Stimulated activated CD8-positive, alpha-beta memory T cell treated with anti-CD3 and anti-CD28 coated beads, Interleukin-15, amount 100 ng/mL, for 4 hours (primary cell): ENCODE measurements around the gene TSSC4.

Source experiments
- DNase-seq, 2 donors: peaks; one replicate each; pipeline ENCODE4 v3.0.0-alpha.2; 2020; ENCODE audit warnings: low read depth in 2 of 2

Gene TSSC4

GRCh38 chr11:2386591-2386990 lies 14.0 kb upstream of the TSSC4 start:
- DNase-seq: no peak

DNA sequence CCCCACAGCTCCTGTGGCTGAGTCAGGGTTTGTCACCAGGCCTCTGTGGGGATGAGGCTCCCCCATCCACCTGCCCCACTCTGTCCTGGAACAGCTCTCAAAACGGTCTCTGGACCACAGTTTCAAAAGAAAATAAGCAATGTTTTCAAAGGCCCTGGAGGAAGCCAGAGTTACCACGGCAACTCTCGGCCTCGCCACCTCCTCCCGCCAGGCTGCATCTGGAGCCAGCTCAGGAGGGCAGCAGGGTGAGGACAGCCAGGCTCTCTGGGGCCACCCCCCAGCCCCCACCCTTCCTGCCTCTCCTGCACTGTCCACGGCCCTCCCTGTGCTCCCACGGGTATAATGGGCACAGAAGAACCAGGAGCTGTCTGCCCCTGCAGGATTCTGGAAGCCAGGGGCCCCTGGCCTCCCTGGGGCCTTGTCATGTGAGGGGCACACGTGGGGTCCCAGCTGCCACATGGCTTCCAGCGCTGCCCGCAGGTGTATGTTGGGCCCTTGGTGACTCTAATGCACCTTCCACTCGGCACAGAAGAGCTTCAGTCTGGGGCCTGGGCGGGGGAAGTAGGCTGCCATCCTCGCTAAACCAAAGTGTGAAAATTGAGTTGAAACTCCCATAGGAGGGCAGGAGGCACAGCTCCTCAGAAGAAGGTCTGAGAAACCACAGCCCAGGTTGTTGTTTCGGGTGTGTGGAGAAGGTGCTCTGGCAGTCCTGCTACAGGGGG lies 13.1 kb upstream of the TSSC4 start:
- DNase-seq: no peak

- no peak for DNase-seq
Measured at GRCh38 chr11:2388431-2389376, 11.8 kb upstream of the TSSC4 start.

DNA sequence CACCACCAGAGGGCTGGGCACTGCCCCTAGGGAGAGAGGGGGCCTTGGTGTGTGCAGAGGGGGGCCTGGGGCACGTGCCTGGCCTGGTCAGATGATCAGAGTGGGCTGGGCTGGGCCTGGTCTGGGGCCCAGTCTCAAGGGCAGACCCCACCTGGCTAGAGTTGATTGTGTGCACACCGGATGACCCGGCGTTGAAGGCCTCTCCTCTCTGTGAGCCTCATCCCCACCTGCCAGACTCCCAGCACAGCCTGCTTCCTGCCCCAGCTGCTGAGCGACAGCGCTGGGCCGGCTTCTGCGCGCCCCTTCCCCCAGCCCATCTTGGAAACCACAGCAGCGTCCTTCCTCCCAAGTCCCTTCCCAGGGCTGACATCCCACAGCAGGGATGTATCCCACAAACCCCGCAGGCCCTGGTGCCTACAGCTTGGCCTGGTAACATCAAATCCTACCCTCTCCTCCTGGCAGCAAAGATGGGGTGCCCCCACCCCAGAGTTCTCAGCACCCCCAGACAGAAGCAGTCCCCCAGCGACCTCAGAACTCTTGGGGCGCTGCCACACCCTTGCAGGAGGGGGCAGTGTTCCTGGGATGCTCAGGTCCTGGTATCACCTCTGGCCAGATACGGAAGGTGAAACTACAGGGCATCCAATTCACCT lies 11.0 kb upstream of the TSSC4 start:
- DNase-seq: no peak

DNA sequence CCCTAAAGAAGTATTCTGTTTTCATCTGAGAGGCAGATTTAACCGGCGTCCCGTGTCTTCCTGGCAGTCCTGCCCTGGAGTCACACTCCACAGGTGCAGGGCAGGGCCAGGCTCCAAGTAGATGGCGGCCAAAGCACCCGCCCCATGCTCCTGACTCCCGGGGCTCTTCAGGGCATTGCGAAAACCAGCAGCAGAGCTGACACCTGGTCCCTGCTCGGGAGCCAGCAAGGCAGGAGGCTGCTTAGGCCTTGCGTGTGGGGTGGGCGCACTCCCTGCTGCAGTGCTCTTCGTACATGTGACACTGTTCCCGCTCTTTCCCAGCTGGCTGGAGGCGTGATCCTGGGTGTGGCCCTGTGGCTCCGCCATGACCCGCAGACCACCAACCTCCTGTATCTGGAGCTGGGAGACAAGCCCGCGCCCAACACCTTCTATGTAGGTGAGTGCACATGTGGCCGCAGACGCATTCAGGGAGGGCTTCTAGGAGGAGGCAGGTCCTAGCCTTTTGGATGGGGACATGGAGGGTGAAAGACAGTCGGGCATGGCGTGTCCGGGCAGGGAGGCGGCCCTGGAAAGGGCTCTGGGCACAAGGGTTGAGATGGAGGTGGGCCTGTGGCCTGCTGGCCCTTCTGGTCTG lies 10.3 kb upstream of the TSSC4 start:
- DNase-seq: no peak

DNA sequence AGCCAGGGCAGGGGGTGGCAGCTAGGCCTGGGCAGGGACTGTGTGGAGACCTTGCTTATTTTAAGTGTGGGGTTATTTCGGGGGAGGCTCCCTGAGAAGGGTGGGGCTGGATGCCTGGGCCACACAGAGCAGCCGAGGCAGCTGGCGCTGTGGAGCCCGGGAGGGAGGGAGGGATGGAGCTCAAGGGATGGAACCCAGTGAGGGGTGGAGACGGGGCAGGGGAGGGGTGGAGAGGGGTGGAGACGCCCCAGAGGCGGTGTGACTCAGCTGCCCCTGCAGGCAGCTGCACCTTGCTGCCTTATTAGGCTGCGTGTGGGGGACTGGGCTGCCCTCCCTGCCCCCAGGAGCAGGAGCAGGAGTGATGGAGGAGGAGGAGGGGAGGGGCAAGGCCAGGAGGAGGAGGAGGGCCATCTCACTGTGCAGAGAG lies 9.8 kb upstream of the TSSC4 start:
- no peak for DNase-seq

GRCh38 chr11:2391181-2391975 lies 9.2 kb upstream of the TSSC4 start:
- no peak for DNase-seq

DNA sequence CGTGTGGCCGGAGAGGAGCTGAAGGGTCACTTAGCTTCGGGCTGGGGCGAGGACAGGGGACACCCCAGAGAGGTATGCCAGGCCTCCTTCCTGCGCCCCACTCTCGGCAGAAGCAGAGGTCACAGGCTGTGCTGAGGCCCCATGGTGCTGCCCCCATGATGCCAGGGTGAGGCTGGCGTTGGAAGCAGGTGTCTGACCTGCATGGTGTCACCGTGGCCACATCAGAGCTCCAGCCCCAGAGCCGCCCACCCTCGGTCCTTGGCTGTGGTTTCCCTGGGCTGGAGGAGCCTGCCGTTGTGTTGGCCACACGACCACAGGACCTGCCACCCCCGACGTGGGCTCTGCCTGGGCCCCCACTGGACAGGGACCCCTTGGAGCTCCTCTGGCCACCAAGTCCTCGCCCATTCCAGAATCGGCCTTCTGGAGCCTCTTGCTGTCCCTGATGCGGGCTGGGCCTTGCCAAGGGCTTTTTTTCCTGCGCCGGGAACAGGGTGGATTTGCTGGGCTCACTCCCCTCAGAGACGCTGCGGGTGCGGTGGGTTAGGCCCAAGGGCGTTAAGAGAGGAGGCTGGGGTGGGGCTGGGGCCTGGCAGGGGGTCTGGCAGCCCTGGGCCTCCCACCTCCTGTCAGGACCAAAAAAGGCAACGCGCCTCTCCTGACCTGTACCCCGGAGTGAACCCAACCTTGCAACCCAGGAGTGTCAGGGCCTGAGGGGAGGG lies 8.2 kb upstream of the TSSC4 start:
- DNase-seq: no peak

- no peak for DNase-seq
Measured at GRCh38 chr11:2393111-2393868, 7.3 kb upstream of the TSSC4 start.

- no peak for DNase-seq
Measured at GRCh38 chr11:2393941-2394817, 6.4 kb upstream of the TSSC4 start.

GRCh38 chr11:2394818-2395105 lies 5.8 kb upstream of the TSSC4 start:
- no peak for DNase-seq

DNA sequence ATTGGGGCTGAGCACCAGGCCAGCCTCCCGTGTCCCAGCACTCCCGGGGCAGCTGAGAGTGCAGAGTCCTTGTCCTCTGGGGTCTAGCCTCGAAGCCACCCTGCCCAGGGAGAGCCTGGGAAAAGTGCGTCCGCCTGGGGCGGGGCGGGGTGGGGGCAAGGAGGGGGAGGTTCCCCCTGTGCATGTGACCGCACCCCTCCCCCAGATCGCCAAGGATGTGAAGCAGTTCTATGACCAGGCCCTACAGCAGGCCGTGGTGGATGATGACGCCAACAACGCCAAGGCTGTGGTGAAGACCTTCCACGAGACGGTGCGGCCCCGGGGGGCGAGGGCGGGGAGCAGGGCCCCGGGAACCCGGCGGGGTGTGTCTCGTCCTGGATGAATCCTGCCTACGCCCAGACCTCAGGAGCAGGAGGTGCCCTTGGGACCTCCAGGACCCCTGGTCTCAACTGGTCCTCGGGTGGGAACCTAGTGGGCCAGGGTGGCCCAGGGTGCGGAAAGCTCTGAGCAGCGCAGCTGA lies 5.3 kb upstream of the TSSC4 start:
- DNase-seq: no peak

GRCh38 chr11:2395856-2396255 lies 4.7 kb upstream of the TSSC4 start:
- DNase-seq: no peak

- no peak for DNase-seq
Measured at GRCh38 chr11:2396471-2396870, 4.1 kb upstream of the TSSC4 start.

DNA sequence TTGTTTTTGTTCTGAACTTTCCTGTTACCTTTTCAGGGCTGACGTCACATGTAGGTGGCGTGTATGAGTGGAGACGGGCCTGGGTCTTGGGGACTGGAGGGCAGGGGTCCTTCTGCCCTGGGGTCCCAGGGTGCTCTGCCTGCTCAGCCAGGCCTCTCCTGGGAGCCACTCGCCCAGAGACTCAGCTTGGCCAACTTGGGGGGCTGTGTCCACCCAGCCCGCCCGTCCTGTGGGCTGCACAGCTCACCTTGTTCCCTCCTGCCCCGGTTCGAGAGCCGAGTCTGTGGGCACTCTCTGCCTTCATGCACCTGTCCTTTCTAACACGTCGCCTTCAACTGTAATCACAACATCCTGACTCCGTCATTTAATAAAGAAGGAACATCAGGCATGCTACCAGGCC lies 3.5 kb upstream of the TSSC4 start:
- no peak for DNase-seq

GRCh38 chr11:2398664-2399355 lies 1.7 kb upstream of the TSSC4 start:
- no peak for DNase-seq

DNA sequence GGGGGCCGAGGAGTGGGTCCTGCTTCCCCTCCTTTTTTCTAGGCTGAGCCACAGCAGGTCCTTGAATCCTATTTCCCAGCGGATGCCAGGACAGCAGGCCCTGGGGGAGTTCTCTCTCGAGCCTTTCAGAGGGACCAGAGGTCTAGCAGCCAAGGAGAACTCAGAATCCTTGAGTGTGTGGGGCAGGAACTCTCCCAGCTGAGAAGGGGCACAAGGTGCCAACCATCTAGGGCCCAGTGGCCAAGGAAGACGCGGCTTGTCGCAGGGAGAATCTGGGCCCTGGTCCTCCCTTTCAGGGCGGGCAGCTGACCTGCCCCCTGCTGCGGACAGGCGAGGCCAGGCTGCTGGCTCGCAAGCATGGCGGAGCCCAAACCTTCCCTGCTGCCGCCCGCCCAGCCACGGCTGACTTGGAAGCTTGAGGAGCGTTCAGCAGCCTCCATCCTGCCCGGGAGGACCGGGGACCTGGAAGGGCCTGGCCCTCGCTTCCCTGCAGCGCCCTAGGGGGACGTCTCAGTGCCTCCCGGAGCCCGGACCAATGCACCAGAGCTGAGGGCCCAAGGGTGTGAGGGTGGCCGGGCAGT lies 972 bp upstream of the TSSC4 start:
- DNase-seq: no peak
